HEK293 (cell line): ENCODE results near the gene DCP1B.
A peak's percentile ranks its signal among the peaks of the same experiment; 100 is the strongest.

Source experiments
- CTCF ChIA-PET: fragments of 350-600 bp; formaldehyde crosslinking; extraction: SDS; loops from one replicate; lab custom pipeline; 2021; ENCODE audit warnings: antibody characterized with exemption; lab: Yijun Ruan, JAX
- POLR2A ChIA-PET: fragments of 300-600 bp; formaldehyde crosslinking; extraction: SDS; loops from one replicate; lab custom pipeline; 2020; ENCODE audit warnings: antibody characterized with exemption, inconsistent platforms; lab: Yijun Ruan, JAX
- H3K27ac ChIP-seq: fragments of 200-500 bp; sonication (Bioruptor generic); 2 replicates; pipeline ENCODE4 v1.5.1; 2014; ENCODE audit warnings: low read depth, low read length, control low read depth, inconsistent platforms; ENCODE audit errors: extremely low read depth
- H3K36me3 ChIP-seq, 2 experiments: fragments of 200-500 bp in 1 of 2; sonication (Bioruptor generic) in 1 of 2; 1 replicate in 1 of 2; 2 replicates in 1 of 2; pipeline ENCODE4 v1.5.1; 2014 to 2017; ENCODE audit warnings: inconsistent platforms in 2 of 2, low read length in 2 of 2; ENCODE audit not compliant: control insufficient read depth in 2 of 2, insufficient read depth in 1 of 2
- H3K4me1 ChIP-seq: fragments of 200-500 bp; sonication (Bioruptor generic); 2 replicates; pipeline ENCODE4 v1.5.1; 2014; ENCODE audit warnings: mild to moderate bottlenecking, low read length, inconsistent platforms; ENCODE audit not compliant: control insufficient read depth, insufficient read depth
- H3K4me3 ChIP-seq: 2 replicates; pipeline ENCODE4 v1.5.1; 2011; ENCODE audit warnings: low read depth, mild to moderate bottlenecking, control low read depth, low read length, moderate library complexity
- H3K9me3 ChIP-seq: fragments of 200-500 bp; sonication (Bioruptor generic); 2 replicates; pipeline ENCODE4 v1.5.1; 2014; ENCODE audit warnings: low read depth, low read length, inconsistent platforms; ENCODE audit not compliant: control insufficient read depth, insufficient read depth
- GLIS2 ChIP-seq: fragments of 450-650 bp; formaldehyde crosslinking; IDR thresholded peaks from 2 replicates; pipeline ENCODE4 v1.5.1; 2016; ENCODE audit warnings: missing biosample characterization, missing genetic modification characterization
- KLF1 ChIP-seq: fragments of 450-650 bp; formaldehyde crosslinking; IDR thresholded peaks from 2 replicates; pipeline ENCODE4 v1.5.1; 2016; ENCODE audit warnings: missing biosample characterization, missing genetic modification characterization
- KLF8 ChIP-seq: fragments of 450-650 bp; formaldehyde crosslinking; IDR thresholded peaks from 2 replicates; pipeline ENCODE4 v1.5.1; 2016; ENCODE audit warnings: missing biosample characterization, missing genetic modification characterization
- SP3 ChIP-seq: fragments of 450-650 bp; formaldehyde crosslinking; IDR thresholded peaks from 2 replicates; pipeline ENCODE4 v1.5.1; 2016; ENCODE audit warnings: missing biosample characterization, missing genetic modification characterization
- ZBTB17 ChIP-seq: fragments of 450-650 bp; formaldehyde crosslinking; IDR thresholded peaks from 2 replicates; pipeline ENCODE4 v1.5.1; 2016; ENCODE audit warnings: missing biosample characterization, missing genetic modification characterization
- ZBTB20 ChIP-seq: fragments of 450-650 bp; formaldehyde crosslinking; IDR thresholded peaks from 2 replicates; pipeline ENCODE4 v1.5.1; 2016; ENCODE audit warnings: missing biosample characterization, missing genetic modification characterization
- ZBTB21 ChIP-seq: fragments of 450-650 bp; formaldehyde crosslinking; IDR thresholded peaks from 2 replicates; pipeline ENCODE4 v1.5.1; 2017; ENCODE audit warnings: missing biosample characterization, missing genetic modification characterization
- ZBTB26 ChIP-seq: fragments of 450-650 bp; formaldehyde crosslinking; optimal IDR thresholded peaks from 2 replicates; pipeline ENCODE3; 2016; ENCODE audit warnings: missing biosample characterization, mild to moderate bottlenecking, missing genetic modification characterization
- ZBTB8A ChIP-seq: fragments of 450-650 bp; formaldehyde crosslinking; IDR thresholded peaks from 2 replicates; pipeline ENCODE4 v1.5.1; 2016; ENCODE audit warnings: missing biosample characterization, missing genetic modification characterization
- ZNF2 ChIP-seq: fragments of 450-650 bp; formaldehyde crosslinking; IDR thresholded peaks from 2 replicates; pipeline ENCODE4 v1.5.1; 2016; ENCODE audit warnings: missing biosample characterization, missing genetic modification characterization
- ZNF214 ChIP-seq: fragments of 450-650 bp; formaldehyde crosslinking; IDR thresholded peaks from 2 replicates; pipeline ENCODE4 v1.5.1; 2017; ENCODE audit warnings: missing biosample characterization, mild to moderate bottlenecking, missing genetic modification characterization, borderline replicate concordance
- ZNF23 ChIP-seq: fragments of 450-650 bp; formaldehyde crosslinking; IDR thresholded peaks from 2 replicates; pipeline ENCODE4 v1.5.1; 2016; ENCODE audit warnings: missing biosample characterization, missing genetic modification characterization, borderline replicate concordance
- ZNF335 ChIP-seq: fragments of 450-650 bp; formaldehyde crosslinking; conservative IDR thresholded peaks from 2 replicates; pipeline ENCODE4 v1.5.1; 2016; ENCODE audit warnings: missing biosample characterization, missing genetic modification characterization
- ZNF366 ChIP-seq: fragments of 450-650 bp; formaldehyde crosslinking; conservative IDR thresholded peaks from 2 replicates; pipeline ENCODE4 v1.5.1; 2016; ENCODE audit warnings: missing biosample characterization, missing genetic modification characterization
- ZNF560 ChIP-seq: fragments of 450-650 bp; formaldehyde crosslinking; IDR thresholded peaks from 2 replicates; pipeline ENCODE4 v1.5.1; 2017; ENCODE audit warnings: missing biosample characterization, missing genetic modification characterization, borderline replicate concordance
- ZNF701 ChIP-seq: fragments of 450-650 bp; formaldehyde crosslinking; IDR thresholded peaks from 2 replicates; pipeline ENCODE4 v1.5.1; 2016; ENCODE audit warnings: missing biosample characterization, missing genetic modification characterization
- TF ChIP-seq, protein P1 (sequence below): fragments of 450-650 bp; formaldehyde crosslinking; IDR thresholded peaks from 2 replicates; pipeline ENCODE4 v1.5.1; 2016; ENCODE audit warnings: missing biosample characterization, missing genetic modification characterization

The DCP1B gene

GRCh38 chr12:2052826-2053678 lies 48.8 kb upstream of the DCP1B start, which contains the start of gene CACNA1C (continued):
- TF ChIP-seq ZNF560, result no peak
- TF ChIP-seq, all 188 proteins: peak for 22

DNA sequence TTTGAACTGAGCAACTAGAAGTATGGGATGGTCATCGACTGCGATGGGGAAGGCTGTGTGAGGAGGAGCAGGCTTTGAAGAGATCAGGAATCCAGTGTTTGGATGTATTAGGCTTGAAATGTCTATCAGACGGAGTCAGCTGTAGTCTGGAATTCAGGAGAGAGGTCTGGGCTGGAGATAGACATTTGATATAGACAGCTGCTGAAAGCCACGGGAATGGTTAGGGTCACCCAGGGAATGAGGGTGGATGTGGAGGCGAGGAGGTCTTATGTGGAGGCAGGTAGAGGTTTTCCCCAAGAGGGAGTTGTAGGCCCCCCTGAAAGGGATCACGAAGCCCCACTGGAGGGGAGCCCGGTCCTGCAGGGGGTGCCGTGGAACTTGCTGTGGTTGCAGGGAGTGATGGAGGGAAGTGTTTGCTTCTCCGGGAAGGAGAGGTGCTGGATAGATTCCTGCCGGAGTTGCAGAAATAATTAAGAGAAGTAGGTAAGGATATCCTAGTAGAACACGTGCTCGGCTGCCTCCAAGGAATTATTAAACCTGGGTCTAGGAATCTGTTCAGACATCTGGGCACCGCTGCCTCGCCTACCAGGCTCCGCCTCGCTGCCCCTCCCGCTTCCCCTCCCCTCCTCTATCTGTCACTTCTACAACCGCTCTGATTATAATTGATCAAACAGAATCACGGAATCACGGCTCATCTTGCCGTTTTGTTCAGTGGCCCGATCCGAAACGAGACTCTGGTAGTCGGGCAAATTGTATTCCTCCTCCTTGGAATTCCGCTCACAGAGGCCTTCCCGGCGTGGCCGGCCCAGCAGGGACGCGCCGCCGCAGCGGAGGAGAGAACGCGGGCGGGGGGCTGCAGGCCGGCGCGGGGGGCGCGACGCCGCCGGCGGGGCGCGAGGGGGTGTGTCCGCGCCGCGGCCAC lies 47.7 kb upstream of the DCP1B start:
- no peaks in the 10 kb centered on the region for H3K9me3 ChIP-seq
- H3K27ac ChIP-seq, result no peak overlapping the region
- ChIA-PET POLR2A (no interaction called here), CTCF (interaction anchor here (0.7 kb wide), 1 partner anchor 589 kb away, joined by 4 read pairs; no protein-coding TSS in a partner anchor)
- peak overlapping the region; percentile 30 for H3K4me3 ChIP-seq
- TF ChIP-seq ZNF23 (tag by site-specific recombination) (no peak), ZBTB20 (tag by site-specific recombination) (peak; percentile 26; the same call in 1 of the 2 replicates), ZNF335 (tag by site-specific recombination) (peak; percentile 88), KLF8 (tag by site-specific recombination) (0 out of 2 replicates have a peak, but pooled peaks have one; percentile 36), ZNF701 (no peak), ZBTB21 (tag by site-specific recombination) (no peak), KLF1 (tag by site-specific recombination) (peak; percentile 15; the same call in 1 of the 2 replicates), ZNF214 (tag by site-specific recombination) (no peak), ZBTB17 (peak; percentile 38; the same call in 1 of the 2 replicates), ZNF2 (0 out of 2 replicates have a peak, but pooled peaks have one; percentile 40), ZBTB26 (tag by site-specific recombination) (peak; percentile 41), GLIS2 (tag by site-specific recombination) (0 out of 2 replicates have a peak, but pooled peaks have one; percentile 7), ZBTB8A (peak; percentile 36; the same call in 1 of the 2 replicates), SP3 (tag by site-specific recombination) (peak; percentile 47), ZNF366 (tag by site-specific recombination) (peak; percentile 6; the same call in 1 of the 2 replicates)
- TF ChIP-seq, protein P1, sequence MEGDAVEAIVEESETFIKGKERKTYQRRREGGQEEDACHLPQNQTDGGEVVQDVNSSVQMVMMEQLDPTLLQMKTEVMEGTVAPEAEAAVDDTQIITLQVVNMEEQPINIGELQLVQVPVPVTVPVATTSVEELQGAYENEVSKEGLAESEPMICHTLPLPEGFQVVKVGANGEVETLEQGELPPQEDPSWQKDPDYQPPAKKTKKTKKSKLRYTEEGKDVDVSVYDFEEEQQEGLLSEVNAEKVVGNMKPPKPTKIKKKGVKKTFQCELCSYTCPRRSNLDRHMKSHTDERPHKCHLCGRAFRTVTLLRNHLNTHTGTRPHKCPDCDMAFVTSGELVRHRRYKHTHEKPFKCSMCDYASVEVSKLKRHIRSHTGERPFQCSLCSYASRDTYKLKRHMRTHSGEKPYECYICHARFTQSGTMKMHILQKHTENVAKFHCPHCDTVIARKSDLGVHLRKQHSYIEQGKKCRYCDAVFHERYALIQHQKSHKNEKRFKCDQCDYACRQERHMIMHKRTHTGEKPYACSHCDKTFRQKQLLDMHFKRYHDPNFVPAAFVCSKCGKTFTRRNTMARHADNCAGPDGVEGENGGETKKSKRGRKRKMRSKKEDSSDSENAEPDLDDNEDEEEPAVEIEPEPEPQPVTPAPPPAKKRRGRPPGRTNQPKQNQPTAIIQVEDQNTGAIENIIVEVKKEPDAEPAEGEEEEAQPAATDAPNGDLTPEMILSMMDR (tag by site-specific recombination), result peak; percentile 39; the same call in 1 of the 2 replicates
- no peaks in the 10 kb centered on the region; the same call in 1 of the 2 replicates for H3K4me1 ChIP-seq
- no peaks in the 10 kb centered on the region for H3K36me3 ChIP-seq
